GM18868 (cell line): Measurements from ENCODE around the gene MCRS1.
"Not testable (repeated sequence)": the region's sequence is repeated elsewhere in the genome, so short reads cannot be mapped to it uniquely, and the experiment has no call there.

Experiments
- ATAC-seq: cut with Tn5 transposase; IDR thresholded peaks from one replicate; pipeline ENCODE4 v1.9.1; 2021; ENCODE audit warnings: mild to moderate bottlenecking, moderate library complexity; ENCODE audit not compliant: unreplicated experiment

Gene MCRS1, protein sequence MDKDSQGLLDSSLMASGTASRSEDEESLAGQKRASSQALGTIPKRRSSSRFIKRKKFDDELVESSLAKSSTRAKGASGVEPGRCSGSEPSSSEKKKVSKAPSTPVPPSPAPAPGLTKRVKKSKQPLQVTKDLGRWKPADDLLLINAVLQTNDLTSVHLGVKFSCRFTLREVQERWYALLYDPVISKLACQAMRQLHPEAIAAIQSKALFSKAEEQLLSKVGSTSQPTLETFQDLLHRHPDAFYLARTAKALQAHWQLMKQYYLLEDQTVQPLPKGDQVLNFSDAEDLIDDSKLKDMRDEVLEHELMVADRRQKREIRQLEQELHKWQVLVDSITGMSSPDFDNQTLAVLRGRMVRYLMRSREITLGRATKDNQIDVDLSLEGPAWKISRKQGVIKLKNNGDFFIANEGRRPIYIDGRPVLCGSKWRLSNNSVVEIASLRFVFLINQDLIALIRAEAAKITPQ

DNA sequence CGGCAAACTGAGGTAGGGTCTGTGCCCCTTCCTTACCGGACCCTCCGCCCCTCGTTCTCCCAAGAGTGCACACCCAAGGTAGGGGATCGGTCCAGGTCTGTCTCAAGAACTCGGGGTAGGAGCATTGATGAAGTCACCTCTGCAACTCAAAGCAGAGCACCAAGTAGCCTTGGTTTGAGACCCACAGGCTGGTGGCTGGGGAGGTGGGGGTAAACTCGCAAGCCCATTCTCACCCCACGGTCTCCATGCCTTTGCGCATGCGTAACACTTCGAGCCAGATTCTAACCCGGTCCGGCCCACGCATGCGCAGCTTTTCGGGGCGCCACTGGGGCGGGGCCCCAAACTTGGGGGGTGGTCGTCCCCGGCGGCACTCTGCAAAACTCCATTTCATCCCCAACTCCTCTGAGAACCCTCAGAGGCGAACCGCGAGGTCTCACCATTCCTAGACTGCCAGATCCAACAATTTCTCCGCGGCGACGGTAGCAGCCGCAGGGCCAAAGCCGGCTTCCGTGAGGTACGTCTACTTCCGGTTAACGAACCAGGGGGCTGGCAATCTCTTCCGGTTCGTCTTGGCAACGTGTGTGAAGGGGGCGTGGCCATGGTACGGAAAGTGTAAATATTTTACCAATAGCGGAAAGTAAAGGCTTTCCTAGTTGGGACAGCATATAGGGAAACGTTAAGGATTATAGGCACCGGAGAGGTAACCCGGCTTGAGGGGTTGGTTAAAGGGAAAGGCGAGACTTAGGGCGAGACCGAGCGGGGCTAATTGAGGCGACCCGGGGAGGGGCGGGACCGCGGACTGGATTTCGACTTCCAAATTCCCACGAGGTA, at the start of gene MCRS1:
MCRS1 (minus strand) TSS at position 532 of the 831 bp plus-strand sequence. CDS start 1,411 bp downstream, outside the sequence.
- peak; percentile 84 for ATAC-seq

GRCh38 chr12:49616533-49617219, 48.7 kb upstream of the MCRS1 start:
- ATAC-seq = no peak

GRCh38 chr12:49615725-49616124, 47.8 kb upstream of the MCRS1 start:
- ATAC-seq = no peak

- ATAC-seq = no peak
Measured at GRCh38 chr12:49612210-49612609, 44.3 kb upstream of the MCRS1 start.

GRCh38 chr12:49610785-49611184, 42.8 kb upstream of the MCRS1 start:
- ATAC-seq = not testable (repeated sequence)

GRCh38 chr12:49609875-49610154, 41.9 kb upstream of the MCRS1 start:
- no peak for ATAC-seq

DNA sequence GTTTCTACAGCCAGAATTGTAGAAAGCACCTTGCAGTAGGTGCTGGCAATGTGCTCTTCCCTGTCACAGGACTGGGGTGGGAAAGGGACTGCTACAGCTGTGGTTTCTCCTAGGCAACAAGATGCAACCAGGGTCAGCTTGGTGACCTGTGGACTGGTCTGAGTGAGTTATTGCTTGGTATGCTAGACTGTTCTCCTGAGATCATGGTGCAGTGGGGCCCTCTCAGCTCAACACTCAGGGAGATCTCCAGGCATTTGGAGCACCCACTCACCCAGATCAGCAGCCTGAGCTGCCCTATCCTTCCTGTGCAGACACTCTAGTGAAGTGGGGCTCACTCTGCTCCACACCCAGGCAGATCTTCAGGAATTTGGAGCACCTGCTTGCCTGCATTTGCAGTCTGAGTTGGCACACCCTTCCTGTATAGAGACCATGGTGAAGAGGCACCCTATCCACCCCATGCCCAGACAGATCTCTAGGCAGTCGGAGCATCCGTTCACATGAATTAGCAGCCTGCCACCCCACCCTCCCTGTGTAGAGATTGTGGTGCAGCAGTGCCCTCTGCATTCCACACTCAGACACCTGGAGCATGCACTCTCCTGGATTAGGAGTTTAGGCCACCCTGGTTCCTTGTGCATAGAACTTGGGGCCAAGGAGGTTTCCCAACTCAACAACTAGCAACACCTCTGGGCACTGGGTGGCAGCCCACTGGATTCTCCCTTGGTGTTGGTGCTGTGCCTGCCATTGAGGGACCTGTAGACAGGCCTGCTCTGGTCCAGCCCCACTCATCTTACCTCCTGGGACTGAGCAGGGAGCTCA, 41.3 kb upstream of the MCRS1 start:
- no peak for ATAC-seq

GRCh38 chr12:49605539-49605938, 37.6 kb upstream of the MCRS1 start, which contains the start of gene FAM186B:
TSS of gene FAM186B (minus strand) at chr12:49605639. CDS start at chr12:49605477, 162 bp downstream.
- not testable (repeated sequence) for ATAC-seq

- no peak for ATAC-seq
Measured at GRCh38 chr12:49604856-49605255, 36.9 kb upstream of the MCRS1 start.

DNA sequence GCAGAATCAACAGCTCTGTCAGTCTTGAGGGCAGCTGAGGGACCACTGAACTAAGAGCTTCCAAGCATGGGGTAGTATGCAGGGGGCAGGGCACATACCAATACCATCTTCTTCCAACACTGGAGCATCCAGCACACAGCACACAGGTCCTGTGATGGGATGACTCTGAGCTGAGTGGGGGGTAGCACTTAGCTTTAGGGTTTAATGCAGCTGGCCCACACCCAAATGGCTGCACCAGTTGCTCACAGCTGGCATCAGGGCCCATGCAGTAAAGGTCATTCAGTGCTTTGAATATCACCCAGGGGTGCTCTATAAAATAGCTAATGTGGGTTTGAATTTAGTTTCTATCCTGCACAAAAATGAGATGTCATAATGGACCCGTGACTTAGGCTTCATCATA, 35.8 kb upstream of the MCRS1 start:
- no peak for ATAC-seq

GRCh38 chr12:49599961-49600360, 32.0 kb upstream of the MCRS1 start:
- no peak for ATAC-seq

DNA sequence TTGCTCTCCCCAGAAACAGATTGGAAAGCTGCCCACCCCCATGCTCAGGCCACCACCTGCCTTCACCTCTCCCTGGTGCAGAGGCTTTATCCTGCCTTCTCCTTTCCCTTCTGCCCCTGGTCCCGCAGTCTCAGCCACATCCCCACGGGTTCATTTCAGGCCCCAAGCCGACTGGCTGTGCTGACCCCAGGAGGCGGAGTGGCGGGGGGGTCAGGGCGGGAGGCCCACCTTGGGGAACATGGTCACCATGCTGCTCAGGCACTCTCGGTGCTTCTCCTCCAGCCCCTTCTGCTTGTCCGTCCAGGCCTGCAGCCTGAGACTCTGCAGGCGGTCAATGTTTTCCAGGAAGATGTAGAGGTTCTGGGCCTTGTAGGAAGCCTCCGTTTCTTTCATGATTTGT, 30.6 kb upstream of the MCRS1 start:
- ATAC-seq = no peak

- ATAC-seq = no peak
Measured at GRCh38 chr12:49588721-49589516, 21.0 kb upstream of the MCRS1 start.

DNA sequence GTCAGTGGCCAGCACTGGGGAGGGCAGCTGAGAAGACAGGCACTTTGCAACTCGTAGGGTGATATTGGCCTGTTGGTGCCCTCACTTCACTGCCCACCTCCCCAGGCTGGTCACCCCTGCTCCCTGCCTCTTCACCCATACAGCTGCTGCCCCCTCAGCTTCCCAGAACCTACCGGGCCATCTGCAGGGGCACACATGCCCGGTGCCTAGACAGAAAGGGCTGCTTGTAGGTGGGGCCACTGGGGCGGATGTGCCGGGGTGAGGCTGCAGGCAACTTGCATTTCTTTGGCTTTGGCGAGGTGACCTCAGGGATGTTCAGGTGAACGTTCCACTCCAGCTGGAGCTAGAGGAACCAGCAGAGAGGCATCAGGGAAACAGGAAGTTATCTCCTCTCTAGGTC, 20.3 kb upstream of the MCRS1 start:
- ATAC-seq = no peak

DNA sequence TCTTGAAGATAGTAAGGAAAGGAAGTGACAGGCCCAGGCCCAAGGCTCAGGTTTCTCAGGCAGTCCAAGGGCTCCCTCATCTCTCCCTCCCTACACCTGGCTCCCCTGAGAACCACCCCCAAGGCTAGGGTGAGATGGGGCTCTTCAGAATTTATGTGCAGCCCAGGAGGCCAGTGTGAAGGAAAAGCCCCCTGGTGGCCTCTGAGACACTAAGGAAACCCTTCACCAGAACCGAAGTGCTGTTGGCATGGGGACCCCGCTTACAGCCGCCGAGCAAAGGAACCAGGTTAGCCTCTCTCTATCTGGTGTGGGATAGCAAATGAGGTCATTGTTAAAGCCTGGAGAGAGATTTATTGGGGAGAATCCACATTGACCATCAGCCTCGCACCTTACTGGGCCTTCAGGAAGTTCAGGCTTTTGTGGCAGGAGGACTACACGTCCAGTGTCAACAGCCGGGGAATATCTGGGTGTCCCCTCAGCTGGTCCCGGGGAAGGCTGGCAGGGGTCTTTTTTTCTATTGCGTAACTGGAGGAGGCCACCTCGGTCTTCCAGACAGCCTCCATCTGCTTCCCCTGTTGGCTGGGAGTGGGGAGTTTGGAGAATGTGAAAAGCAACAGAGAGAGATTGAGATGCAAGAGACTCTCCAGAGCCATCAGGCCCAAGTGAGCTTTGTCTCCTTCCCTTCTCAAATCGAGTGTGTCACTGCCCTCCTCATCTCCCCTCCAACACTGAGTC, 19.4 kb upstream of the MCRS1 start:
- no peak for ATAC-seq

- ATAC-seq = no peak
Measured at GRCh38 chr12:49585477-49586459, 17.8 kb upstream of the MCRS1 start.

GRCh38 chr12:49584591-49584990, 16.6 kb upstream of the MCRS1 start:
- ATAC-seq = no peak
